Measurements from ENCODE around the gene PON2.
A peak's percentile ranks its signal among the peaks of the same experiment; 100 is the strongest.

PON2 gene

GRCh38 chr7:95476072-95476847 lies 41.4 kb upstream of the PON2 start:
- DNase-seq: no peak
- Histone ChIP-seq H3K27ac (ENCODE audit: insufficient read depth in 1 of 2, low read depth in 1 of 2, low read length in 2 of 2, poor library complexity in 1 of 2, severe bottlenecking in 2 of 2) (no peak overlapping the region), H3K4me1 (ENCODE audit: control extremely low read depth in 1 of 4, control insufficient read depth in 4 of 4, insufficient read depth in 4 of 4, low read length in 3 of 4) (no peaks in the 10 kb centered on the region), H3K36me3 (ENCODE audit: control insufficient read depth in 4 of 4, insufficient read depth in 4 of 4, low read length in 3 of 4) (no peaks in the 10 kb centered on the region), H3K27me3 (replicated peaks in 2 of 5; ENCODE audit: control insufficient read depth in 4 of 5, insufficient read depth in 5 of 5, low read length in 4 of 5) (no peaks in the 10 kb centered on the region), H3K4me3 (ENCODE audit: control insufficient read depth in 1 of 7, extremely low read depth in 1 of 7, insufficient read depth in 4 of 7, low read depth in 2 of 7, low read length in 6 of 7) (no peak overlapping the region), H3K9me3 (ENCODE audit: control extremely low read depth in 1 of 5, control insufficient read depth in 4 of 5, insufficient read depth in 2 of 5, low read depth in 1 of 5, low read length in 4 of 5) (no peaks in the 10 kb centered on the region)
- POLR2A ChIA-PET: no interaction called here
- WGBS (ENCODE audit: insufficient coverage): 96% methylated on average over 2 of the region's 9 CpGs
- CTCF ChIA-PET: interaction anchor here (0.7 to 3.8 kb wide), 18 partner anchors 9 to 1026 kb away, joined by 3 to 24 read pairs (median 4); partner anchors contain the start of gene PON3

GRCh38 chr7:95473276-95473985 lies 38.6 kb upstream of the PON2 start:
- WGBS (ENCODE audit: insufficient coverage): 98% methylated on average over 7 of the region's 9 CpGs
- Histone ChIP-seq H3K4me3 (ENCODE audit: control insufficient read depth in 1 of 7, extremely low read depth in 1 of 7, insufficient read depth in 4 of 7, low read depth in 2 of 7, low read length in 6 of 7) (no peak overlapping the region), H3K36me3 (ENCODE audit: control insufficient read depth in 4 of 4, insufficient read depth in 4 of 4, low read length in 3 of 4) (no peaks in the 10 kb centered on the region), H3K4me1 (ENCODE audit: control extremely low read depth in 1 of 4, control insufficient read depth in 4 of 4, insufficient read depth in 4 of 4, low read length in 3 of 4) (peaks cover 0 to 7% (median 5%) of the 10 kb centered on the region in 4 experiments), H3K27ac (ENCODE audit: insufficient read depth in 1 of 2, low read depth in 1 of 2, low read length in 2 of 2, poor library complexity in 1 of 2, severe bottlenecking in 2 of 2) (no peak overlapping the region), H3K27me3 (replicated peaks in 2 of 5; ENCODE audit: control insufficient read depth in 4 of 5, insufficient read depth in 5 of 5, low read length in 4 of 5) (no peaks in the 10 kb centered on the region), H3K9me3 (ENCODE audit: control extremely low read depth in 1 of 5, control insufficient read depth in 4 of 5, insufficient read depth in 2 of 5, low read depth in 1 of 5, low read length in 4 of 5) (no peaks in the 10 kb centered on the region)
- ChIA-PET CTCF (interaction anchor here (0.7 kb wide), 1 partner anchor 38 kb away, joined by 3 read pairs; the partner anchor contains the start of gene PON2), POLR2A (no interaction called here)
- no peak for DNase-seq

DNA sequence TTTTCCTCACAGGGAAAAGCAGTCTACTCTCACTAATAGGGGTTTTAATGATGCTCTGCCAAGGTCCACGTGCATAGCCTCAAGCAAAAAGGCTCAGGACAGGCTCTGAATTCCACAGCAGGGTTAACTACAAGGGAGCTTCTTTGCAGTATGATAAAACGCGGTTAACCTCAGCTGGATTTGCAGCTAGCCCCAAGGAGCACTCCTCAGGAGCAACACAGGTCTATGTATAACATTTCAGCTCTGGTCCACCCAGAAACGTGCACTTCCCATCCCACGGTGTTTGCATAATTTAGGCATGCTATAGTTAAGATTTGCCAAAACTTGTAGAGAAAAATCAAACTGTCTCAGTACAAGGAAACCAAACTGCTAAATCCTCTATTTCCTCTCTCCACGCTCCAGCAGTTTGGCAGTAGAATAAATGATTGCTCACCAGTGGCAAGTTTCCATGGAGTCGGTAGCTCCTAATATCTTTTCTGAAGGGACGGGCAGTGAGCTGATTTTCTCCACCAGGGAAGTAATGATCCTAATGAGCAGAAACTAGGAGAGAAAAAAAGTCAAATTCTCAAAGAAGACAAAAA lies 37.8 kb upstream of the PON2 start:
- no peaks in the 10 kb centered on the region for H3K9me3 ChIP-seq (ENCODE audit: control extremely low read depth in 1 of 5, control insufficient read depth in 4 of 5, insufficient read depth in 2 of 5, low read depth in 1 of 5, low read length in 4 of 5)
- no peak for DNase-seq
- ChIA-PET CTCF (interaction anchor here (0.6 to 0.7 kb wide), 2 partner anchors 38 to 300 kb away, joined by 3 read pairs; partner anchors contain the start of gene PON2), POLR2A (no interaction called here)
- no peak overlapping the region for H3K4me3 ChIP-seq (ENCODE audit: control insufficient read depth in 1 of 7, extremely low read depth in 1 of 7, insufficient read depth in 4 of 7, low read depth in 2 of 7, low read length in 6 of 7)
- no peaks in the 10 kb centered on the region for H3K36me3 ChIP-seq (ENCODE audit: control insufficient read depth in 4 of 4, insufficient read depth in 4 of 4, low read length in 3 of 4)
- WGBS (ENCODE audit: insufficient coverage): 81% methylated on average over 8 of the region's 8 CpGs
- no peaks in the 10 kb centered on the region for H3K27me3 ChIP-seq (replicated peaks in 2 of 5; ENCODE audit: control insufficient read depth in 4 of 5, insufficient read depth in 5 of 5, low read length in 4 of 5)
- no peak overlapping the region for H3K27ac ChIP-seq (ENCODE audit: insufficient read depth in 1 of 2, low read depth in 1 of 2, low read length in 2 of 2, poor library complexity in 1 of 2, severe bottlenecking in 2 of 2)
- H3K4me1 ChIP-seq (ENCODE audit: control extremely low read depth in 1 of 4, control insufficient read depth in 4 of 4, insufficient read depth in 4 of 4, low read length in 3 of 4): peaks cover 0 to 7% (median 5%) of the 10 kb centered on the region in 4 experiments

- Histone ChIP-seq H3K36me3 (ENCODE audit: control insufficient read depth in 4 of 4, insufficient read depth in 4 of 4, low read length in 3 of 4) (no peaks in the 10 kb centered on the region), H3K27me3 (replicated peaks in 2 of 5; ENCODE audit: control insufficient read depth in 4 of 5, insufficient read depth in 5 of 5, low read length in 4 of 5) (no peaks in the 10 kb centered on the region), H3K4me1 (ENCODE audit: control extremely low read depth in 1 of 4, control insufficient read depth in 4 of 4, insufficient read depth in 4 of 4, low read length in 3 of 4) (peaks cover 0 to 7% (median 5%) of the 10 kb centered on the region in 4 experiments), H3K27ac (ENCODE audit: insufficient read depth in 1 of 2, low read depth in 1 of 2, low read length in 2 of 2, poor library complexity in 1 of 2, severe bottlenecking in 2 of 2) (no peak overlapping the region), H3K4me3 (ENCODE audit: control insufficient read depth in 1 of 7, extremely low read depth in 1 of 7, insufficient read depth in 4 of 7, low read depth in 2 of 7, low read length in 6 of 7) (no peak overlapping the region), H3K9me3 (ENCODE audit: control extremely low read depth in 1 of 5, control insufficient read depth in 4 of 5, insufficient read depth in 2 of 5, low read depth in 1 of 5, low read length in 4 of 5) (no peaks in the 10 kb centered on the region)
- no peak for DNase-seq
- ChIA-PET CTCF (interaction anchor here (0.7 to 1.1 kb wide), 2 partner anchors 9 to 64 kb away, joined by 3 to 4 read pairs; no protein-coding TSS in a partner anchor), POLR2A (no interaction called here)
- 100% methylated on average over 2 of the region's 3 CpGs for WGBS (ENCODE audit: insufficient coverage)
Measured at GRCh38 chr7:95471071-95471470, 36.2 kb upstream of the PON2 start.

- Histone ChIP-seq H3K4me1 (ENCODE audit: control extremely low read depth in 1 of 4, control insufficient read depth in 4 of 4, insufficient read depth in 4 of 4, low read length in 3 of 4) (peaks cover 0 to 7% (median 5%) of the 10 kb centered on the region in 4 experiments), H3K9me3 (ENCODE audit: control extremely low read depth in 1 of 5, control insufficient read depth in 4 of 5, insufficient read depth in 2 of 5, low read depth in 1 of 5, low read length in 4 of 5) (no peaks in the 10 kb centered on the region), H3K27ac (ENCODE audit: insufficient read depth in 1 of 2, low read depth in 1 of 2, low read length in 2 of 2, poor library complexity in 1 of 2, severe bottlenecking in 2 of 2) (no peak overlapping the region), H3K27me3 (replicated peaks in 2 of 5; ENCODE audit: control insufficient read depth in 4 of 5, insufficient read depth in 5 of 5, low read length in 4 of 5) (no peaks in the 10 kb centered on the region), H3K4me3 (ENCODE audit: control insufficient read depth in 1 of 7, extremely low read depth in 1 of 7, insufficient read depth in 4 of 7, low read depth in 2 of 7, low read length in 6 of 7) (peak overlapping the region in 1 of 7 experiments; percentile 7), H3K36me3 (ENCODE audit: control insufficient read depth in 4 of 4, insufficient read depth in 4 of 4, low read length in 3 of 4) (no peaks in the 10 kb centered on the region)
- ChIA-PET POLR2A (no interaction called here), CTCF (interaction anchor here (1.7 kb wide), 1 partner anchor 9 kb away, joined by 5 read pairs; no protein-coding TSS in a partner anchor)
- 40% methylated on average over 1 of the region's 3 CpGs for WGBS (ENCODE audit: insufficient coverage)
- DNase-seq: peak in 2 of 3 donors; percentile 47 to 65
Measured at GRCh38 chr7:95470452-95470851, 35.6 kb upstream of the PON2 start.

DNA sequence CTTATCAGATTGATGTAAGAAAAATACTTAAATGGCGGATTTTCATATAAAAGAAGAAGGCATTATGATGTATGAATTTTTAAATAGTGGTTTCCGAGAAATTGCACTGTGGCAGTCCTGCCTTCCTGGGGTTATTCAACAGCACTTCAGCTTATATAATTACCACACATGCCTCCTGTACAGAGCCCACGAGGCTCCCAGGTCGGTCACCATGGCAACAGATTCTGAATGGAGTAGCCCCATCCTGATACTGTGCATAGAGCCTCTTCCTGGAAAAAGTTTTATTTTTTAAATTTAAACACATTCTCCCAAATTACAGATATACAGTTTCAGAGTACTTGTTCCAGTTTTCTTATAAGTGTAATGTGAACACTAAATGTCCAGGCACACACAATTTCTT lies 35.0 kb upstream of the PON2 start:
- H3K4me3 ChIP-seq (ENCODE audit: control insufficient read depth in 1 of 7, extremely low read depth in 1 of 7, insufficient read depth in 4 of 7, low read depth in 2 of 7, low read length in 6 of 7): no peak overlapping the region
- WGBS (ENCODE audit: insufficient coverage): 80% methylated on average over 2 of the region's 4 CpGs
- H3K4me1 ChIP-seq (ENCODE audit: control extremely low read depth in 1 of 4, control insufficient read depth in 4 of 4, insufficient read depth in 4 of 4, low read length in 3 of 4): peaks cover 0 to 7% (median 5%) of the 10 kb centered on the region in 4 experiments
- no peak overlapping the region for H3K27ac ChIP-seq (ENCODE audit: insufficient read depth in 1 of 2, low read depth in 1 of 2, low read length in 2 of 2, poor library complexity in 1 of 2, severe bottlenecking in 2 of 2)
- ChIA-PET CTCF (interaction anchor here (1.4 to 1.7 kb wide), 2 partner anchors 9 to 10 kb away, joined by 4 to 5 read pairs; no protein-coding TSS in a partner anchor), POLR2A (no interaction called here)
- no peaks in the 10 kb centered on the region for H3K36me3 ChIP-seq (ENCODE audit: control insufficient read depth in 4 of 4, insufficient read depth in 4 of 4, low read length in 3 of 4)
- no peaks in the 10 kb centered on the region for H3K27me3 ChIP-seq (replicated peaks in 2 of 5; ENCODE audit: control insufficient read depth in 4 of 5, insufficient read depth in 5 of 5, low read length in 4 of 5)
- no peak for DNase-seq
- no peaks in the 10 kb centered on the region for H3K9me3 ChIP-seq (ENCODE audit: control extremely low read depth in 1 of 5, control insufficient read depth in 4 of 5, insufficient read depth in 2 of 5, low read depth in 1 of 5, low read length in 4 of 5)

Measured in common myeloid progenitor, CD34-positive (primary cell).